PC-3 (cell line): Measurements from ENCODE around the gene DLL4.

Source experiments
- CTCF ChIP-seq: fragments of 300-600 bp; sonication (generic); conservative IDR thresholded peaks from 2 replicates; pipeline ENCODE4 v1.5.1; 2017; ENCODE audit warnings: antibody characterized with exemption, low read depth, mild to moderate bottlenecking, low read length
- EZH2 ChIP-seq: fragments of 300-600 bp; sonication (generic); IDR thresholded peaks from one replicate; pipeline ENCODE4 v1.6.1; 2017; ENCODE audit warnings: antibody characterized with exemption, mild to moderate bottlenecking, low read length; ENCODE audit not compliant: unreplicated experiment
- EZH2phosphoT487 ChIP-seq: fragments of 300-600 bp; sonication (generic); IDR thresholded peaks from 2 replicates; pipeline ENCODE4 v1.6.1; 2018; ENCODE audit warnings: mild to moderate bottlenecking, antibody characterized with exemption, low read length, borderline replicate concordance

GRCh38 chr15:40881351-40881750, 47.8 kb upstream of the DLL4 start:
- TF ChIP-seq CTCF (no peak), EZH2phosphoT487 (no peak), EZH2 (no peak)
